Cortex of kidney (tissue), 1 donor: ENCODE results near the gene FGF14.

Experiments used
- DNase-seq: peaks from one replicate; lab custom pipeline; 2025; lab: John Stamatoyannopoulos, UW

Gene FGF14

GRCh38 chr13:101727118-101727517, 674.7 kb downstream of the FGF14 start:
- DNase-seq: no peak

DNA sequence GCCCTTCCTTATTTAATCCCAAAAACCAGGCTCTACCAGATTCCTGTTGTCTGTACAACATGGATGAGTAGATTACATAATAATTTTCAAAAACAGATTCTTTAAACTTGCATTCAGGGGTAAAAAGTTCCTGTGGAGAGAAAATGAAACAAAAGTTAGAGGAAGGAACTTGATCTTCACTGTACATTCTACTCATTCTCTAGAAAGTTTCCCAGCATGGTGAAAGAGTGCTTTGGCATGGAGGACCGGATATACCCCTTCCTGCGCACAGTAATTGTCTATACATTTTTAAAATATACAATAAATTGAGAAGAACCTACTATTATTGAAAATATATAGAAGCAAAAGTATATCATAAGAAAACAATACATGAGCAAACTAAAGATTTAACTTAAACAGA, 675.2 kb downstream of the FGF14 start:
- no peak for DNase-seq

- DNase-seq: no peak
These were observed 683.4 kb downstream of the FGF14 start for GRCh38 chr13:101718496-101718895.

- DNase-seq: no peak
These were observed 684.5 kb downstream of the FGF14 start for GRCh38 chr13:101717353-101717752.

GRCh38 chr13:101714195-101714594, 687.7 kb downstream of the FGF14 start:
- DNase-seq: no peak

DNA sequence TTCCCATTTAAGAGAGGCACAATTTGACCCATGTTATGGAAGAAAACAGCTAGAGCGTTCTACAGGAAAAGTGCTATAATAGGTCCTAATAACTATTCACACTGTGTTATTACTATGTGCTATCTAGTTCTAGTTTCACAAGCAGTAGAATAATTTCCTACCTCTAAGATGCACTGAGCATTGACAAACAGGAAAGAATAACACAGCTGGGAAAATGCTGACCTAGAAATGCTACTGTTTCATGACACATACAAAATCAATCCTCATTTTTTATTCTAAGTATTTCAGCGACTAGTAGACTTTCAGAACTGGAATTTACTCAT, 689.9 kb downstream of the FGF14 start:
- no peak for DNase-seq

GRCh38 chr13:101711307-101712025, 690.4 kb downstream of the FGF14 start:
- DNase-seq: no peak

DNA sequence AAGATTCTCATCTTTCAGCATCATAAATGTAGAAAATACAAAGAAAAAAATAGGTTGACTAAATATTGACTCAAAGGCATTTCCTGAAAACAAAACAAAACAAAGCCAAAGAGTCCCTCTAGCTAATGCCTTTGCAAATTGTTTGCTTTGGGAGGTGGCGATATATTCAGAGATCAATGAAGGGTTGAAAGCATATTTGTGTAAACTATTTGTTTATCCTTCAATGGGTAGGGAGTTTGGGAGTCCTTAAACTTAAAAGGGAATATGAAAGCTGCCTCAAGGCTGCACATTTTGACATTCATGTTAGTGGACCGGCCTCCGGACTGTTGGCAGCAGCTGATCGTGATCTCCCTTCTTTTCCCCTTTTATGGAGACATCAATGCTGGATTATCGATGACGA, 691.9 kb downstream of the FGF14 start:
- DNase-seq: no peak

- DNase-seq: no peak
These were observed 693.7 kb downstream of the FGF14 start for GRCh38 chr13:101708115-101708514.

DNA sequence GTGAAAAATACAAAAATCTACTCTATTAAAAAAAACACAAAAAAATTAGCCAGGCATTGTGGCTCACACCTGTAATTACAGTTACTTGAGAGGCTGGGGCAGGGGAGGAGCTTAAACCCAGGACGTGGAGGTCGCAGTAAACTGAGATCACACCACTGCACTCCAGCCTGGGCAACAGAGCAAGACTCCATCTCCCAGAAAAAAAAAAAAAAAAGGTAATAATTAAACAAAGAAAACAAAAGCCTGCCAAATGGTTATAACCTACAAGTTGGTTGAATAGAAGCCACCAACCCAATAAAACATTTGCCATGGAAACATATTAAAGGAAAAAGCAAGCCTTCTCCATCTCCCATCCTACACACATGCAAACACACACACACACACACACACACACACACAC, 694.2 kb downstream of the FGF14 start:
- DNase-seq: no peak

GRCh38 chr13:101706651-101707050, 695.2 kb downstream of the FGF14 start:
- DNase-seq: no peak

GRCh38 chr13:101703838-101704237, 698.0 kb downstream of the FGF14 start:
- DNase-seq: no peak

GRCh38 chr13:101703081-101703480, 698.8 kb downstream of the FGF14 start:
- DNase-seq: no peak

DNA sequence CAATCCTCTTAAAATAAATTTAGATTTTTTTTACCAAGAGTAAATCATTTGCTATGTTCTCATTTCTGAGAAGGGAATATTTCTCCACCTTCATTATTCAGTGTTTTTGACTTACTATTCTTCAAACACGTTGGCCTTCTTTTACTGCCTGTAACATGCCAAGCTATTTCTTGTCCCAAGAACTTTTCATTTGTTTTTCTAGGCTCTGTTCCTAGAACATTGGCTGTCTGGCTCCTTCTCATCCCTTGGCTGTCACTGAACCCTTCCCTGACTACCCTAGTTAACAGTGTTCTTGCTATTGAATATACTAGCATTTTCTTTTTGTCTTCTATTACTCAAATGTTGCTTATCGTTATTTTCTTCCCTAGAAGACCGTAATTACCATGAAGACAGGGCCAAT, 701.2 kb downstream of the FGF14 start:
- no peak for DNase-seq

GRCh38 chr13:101698400-101698799, 703.4 kb downstream of the FGF14 start:
- DNase-seq: no peak

DNA sequence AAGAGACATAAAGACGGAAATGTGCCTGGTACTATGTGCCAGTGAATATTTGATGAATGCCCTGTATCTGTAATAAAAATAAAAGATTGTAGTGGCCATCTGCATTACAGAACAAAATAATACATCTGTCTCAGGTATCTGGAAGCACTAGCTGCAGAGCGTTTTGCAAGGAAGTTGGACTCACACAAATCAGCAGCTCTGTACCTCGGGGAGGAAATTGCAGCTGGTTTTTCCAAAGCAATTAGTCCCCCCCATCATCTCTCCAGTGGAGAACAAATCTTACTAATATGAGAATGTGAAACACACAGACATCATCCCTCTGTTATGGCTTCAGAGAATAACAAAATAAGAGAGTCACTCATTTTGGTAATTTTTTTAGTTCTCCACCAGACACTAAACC, 704.1 kb downstream of the FGF14 start:
- DNase-seq: no peak

- no peak for DNase-seq
These were observed 705.9 kb downstream of the FGF14 start for GRCh38 chr13:101695870-101696516.

DNA sequence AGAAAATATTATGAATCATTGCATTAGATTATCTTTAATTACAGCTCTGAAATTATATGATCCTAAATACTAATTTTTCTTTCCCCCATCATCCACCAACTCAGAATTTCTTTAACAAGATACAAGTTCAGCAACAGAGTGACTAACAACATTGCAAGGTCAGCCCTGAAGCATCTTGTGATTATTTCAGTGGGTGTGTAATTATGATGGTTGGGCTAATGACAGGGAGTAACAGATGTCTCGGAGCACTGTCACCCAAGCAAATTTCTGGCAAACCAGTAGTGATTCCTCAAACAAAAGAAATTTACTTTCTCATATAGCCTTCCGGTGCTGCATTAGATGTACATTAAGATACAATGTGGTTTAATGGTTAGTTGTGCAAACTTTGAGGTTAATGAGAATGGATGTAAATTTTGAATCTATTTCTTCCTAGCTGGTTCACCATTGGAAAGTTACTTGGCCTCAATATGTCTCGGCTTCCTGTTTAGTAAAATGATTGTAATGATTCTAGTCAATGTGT, 710.4 kb downstream of the FGF14 start:
- DNase-seq: no peak

GRCh38 chr13:101690871-101691270, 711.0 kb downstream of the FGF14 start:
- no peak for DNase-seq

DNA sequence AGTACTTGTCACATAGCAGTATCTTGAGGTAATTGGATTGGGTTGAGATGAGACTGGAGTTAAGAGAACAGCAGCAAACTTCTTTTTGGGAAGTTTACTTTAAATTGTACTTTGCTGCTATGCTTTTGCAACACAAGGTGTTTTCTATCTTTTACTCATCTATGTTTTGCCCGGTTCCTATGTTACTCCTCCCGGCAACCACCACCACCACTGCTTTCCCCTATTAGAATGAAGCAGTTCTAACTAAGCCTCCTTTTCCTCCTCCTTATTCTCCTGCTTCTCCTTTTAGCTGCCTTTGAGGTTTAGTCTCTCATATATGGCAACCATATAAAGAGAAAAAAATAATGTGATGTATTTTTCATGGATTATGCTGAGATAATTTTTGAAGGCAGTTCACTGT, 715.8 kb downstream of the FGF14 start:
- no peak for DNase-seq

- no peak for DNase-seq
These were observed 720.0 kb downstream of the FGF14 start for GRCh38 chr13:101681834-101682233.

DNA sequence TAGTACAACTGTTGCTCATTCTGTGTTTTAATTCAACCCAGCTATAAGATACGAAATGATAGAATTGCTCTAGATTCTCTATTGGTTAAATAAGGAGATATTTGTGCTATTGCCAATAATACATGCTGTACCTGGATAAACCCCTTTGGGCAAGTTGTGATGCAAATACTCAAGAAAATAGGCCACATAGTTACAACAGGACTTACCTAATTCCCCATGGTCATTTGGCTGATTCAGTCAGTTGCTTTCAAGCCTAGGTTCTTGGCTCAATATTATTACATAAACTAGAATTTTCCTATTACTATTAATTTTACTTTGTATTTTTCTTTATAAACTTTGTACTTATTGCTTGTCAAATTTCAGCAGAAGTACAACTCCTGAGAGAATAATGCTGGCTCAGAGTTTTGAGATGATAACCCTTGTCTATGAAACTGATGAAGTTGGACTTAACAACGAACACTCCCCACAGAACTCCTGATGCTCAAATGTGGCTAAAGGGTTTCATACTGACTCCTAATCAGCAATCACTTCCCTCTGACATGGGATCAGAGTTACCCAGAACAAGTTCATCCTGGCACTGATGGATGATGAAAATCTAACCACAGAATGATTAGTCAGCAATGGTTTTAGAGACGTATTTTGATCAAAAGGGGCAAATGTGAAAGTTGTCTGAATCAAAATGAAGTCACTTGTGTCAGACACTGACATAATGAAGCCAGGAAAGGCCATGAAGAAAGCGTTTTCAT, 728.3 kb downstream of the FGF14 start:
- DNase-seq: no peak

GRCh38 chr13:101661839-101662238, 740.0 kb downstream of the FGF14 start:
- no peak for DNase-seq
